Measurements from ENCODE around the gene SNTA1. TPM values are rescaled to one million over a fixed set of nuclear protein-coding genes. Genes with fewer than 3 reads are reported as not detected.
"Not testable (repeated sequence)": the region's sequence is repeated elsewhere in the genome, so short reads cannot be mapped to it uniquely, and the experiment has no call there.

SNTA1 gene
- total RNA-seq, 2 donors from 2014 or later, result 134 to 148 TPM

- ATAC-seq; intact Hi-C loops (cut with DNase I); DNase-seq: not testable (repeated sequence)
Measured at GRCh38 chr20:33440562-33440961, 3.0 kb downstream of the SNTA1 start.

DNA sequence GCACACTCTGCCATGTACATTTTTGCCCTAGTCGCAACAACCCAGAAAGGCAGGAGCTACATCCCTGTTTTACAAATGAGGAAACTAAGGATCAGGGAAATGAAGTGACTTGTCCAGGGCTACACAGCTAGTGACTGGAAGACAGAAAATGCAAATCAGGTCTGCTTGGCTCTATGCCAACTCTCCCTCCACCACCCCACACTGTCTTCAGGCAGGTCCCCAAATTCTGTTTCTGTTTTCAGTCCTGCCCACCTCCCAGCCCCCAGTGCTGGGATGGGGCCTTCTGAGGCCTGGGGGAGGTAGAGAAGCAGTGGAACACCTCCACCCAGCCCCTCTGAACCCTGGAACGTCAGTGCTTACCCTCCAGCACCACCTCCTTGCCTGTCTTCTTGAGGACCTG lies 5.1 kb downstream of the SNTA1 start:
- no peak for ATAC-seq
- intact Hi-C loops (cut with DNase I), result no loop called here
- DNase-seq, result no peak

DNA sequence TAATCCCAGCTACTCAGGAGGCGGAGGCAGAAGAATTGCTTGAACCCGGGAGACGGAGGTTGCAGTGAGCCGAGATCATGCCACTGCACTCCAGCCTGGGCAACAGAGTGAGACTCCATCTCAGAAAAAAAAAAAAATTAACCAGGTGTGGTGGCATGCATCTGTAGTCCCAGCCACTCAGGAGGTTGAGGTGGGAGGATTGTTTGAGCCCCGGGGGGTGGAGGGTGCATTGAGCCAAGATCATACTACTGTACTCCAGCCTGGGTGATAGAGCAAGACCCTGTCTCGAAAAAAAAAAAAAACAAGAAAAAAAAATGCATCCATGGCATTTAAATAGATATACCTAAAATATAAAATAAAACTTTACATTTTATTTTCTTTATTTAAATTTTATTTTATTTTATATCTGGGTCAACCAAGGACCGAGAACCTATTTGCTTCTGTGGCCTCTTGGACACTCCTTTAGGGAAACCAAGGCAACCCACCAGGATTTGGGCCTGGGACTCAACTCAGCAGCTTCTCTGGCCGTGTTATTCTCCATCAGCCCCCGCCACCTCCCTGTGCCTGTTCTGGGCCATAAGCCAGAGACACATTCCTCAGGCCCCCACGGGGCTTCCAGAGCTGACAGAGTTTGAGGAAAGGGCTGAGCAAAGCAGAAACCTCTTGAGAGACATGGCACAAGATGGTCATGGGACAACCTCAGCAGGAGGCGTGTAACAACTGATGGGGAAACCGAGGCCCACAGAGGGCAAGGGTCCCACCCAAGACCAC lies 6.2 kb downstream of the SNTA1 start:
- DNase-seq (peak; percentile 71), ATAC-seq (peak; percentile 45 to 74)
- intact Hi-C loops (cut with DNase I), result no loop called here

- DNase-seq, result no peak
- ATAC-seq, result no peak
- intact Hi-C loops (cut with DNase I), result no loop called here
Measured at GRCh38 chr20:33434434-33434833, 9.1 kb downstream of the SNTA1 start.

GRCh38 chr20:33433465-33434234 lies 9.9 kb downstream of the SNTA1 start:
- peak; percentile 89 to 93 for ATAC-seq
- DNase-seq, result peak; percentile 69
- intact Hi-C loops (cut with DNase I), result no loop called here

DNA sequence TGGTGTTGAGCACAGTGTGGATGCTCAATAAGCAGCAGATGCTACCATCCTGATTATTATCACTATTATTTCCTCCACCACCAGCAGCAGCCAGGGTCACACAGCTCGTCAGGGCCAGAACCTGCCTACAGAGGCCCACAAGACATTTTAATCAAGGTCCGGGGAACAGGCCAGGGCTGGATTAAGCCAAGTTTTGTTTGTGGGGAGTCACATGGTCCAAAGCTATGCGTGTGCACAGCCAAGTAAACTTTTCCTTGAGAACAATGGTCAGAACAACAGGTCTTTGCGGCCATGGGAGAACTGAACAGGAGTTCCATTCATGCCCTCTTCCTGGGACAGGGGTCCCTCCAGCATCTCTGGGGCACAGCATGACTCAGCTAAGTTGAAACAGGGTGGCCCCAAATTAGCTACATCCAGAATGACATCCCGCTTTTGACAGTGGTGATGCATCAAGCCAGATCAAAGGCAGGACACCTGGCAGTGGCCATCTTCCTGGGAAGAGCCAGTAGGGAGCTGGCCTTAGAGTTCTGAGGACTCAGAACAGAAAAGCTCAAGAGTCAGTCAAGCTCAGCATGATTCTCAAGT lies 11.7 kb downstream of the SNTA1 start:
- no peak for DNase-seq
- ATAC-seq, result peak; percentile 48 to 62
- intact Hi-C loops (cut with DNase I), result no loop called here

GRCh38 chr20:33423875-33424274 lies 19.7 kb downstream of the SNTA1 start:
- DNase-seq; ATAC-seq; intact Hi-C loops (cut with DNase I): not testable (repeated sequence)

GRCh38 chr20:33423141-33423834 lies 20.3 kb downstream of the SNTA1 start:
- ATAC-seq (peak; percentile 81 to 86), DNase-seq (peak; percentile 84)
- intact Hi-C loops (cut with DNase I), result no loop called here

DNA sequence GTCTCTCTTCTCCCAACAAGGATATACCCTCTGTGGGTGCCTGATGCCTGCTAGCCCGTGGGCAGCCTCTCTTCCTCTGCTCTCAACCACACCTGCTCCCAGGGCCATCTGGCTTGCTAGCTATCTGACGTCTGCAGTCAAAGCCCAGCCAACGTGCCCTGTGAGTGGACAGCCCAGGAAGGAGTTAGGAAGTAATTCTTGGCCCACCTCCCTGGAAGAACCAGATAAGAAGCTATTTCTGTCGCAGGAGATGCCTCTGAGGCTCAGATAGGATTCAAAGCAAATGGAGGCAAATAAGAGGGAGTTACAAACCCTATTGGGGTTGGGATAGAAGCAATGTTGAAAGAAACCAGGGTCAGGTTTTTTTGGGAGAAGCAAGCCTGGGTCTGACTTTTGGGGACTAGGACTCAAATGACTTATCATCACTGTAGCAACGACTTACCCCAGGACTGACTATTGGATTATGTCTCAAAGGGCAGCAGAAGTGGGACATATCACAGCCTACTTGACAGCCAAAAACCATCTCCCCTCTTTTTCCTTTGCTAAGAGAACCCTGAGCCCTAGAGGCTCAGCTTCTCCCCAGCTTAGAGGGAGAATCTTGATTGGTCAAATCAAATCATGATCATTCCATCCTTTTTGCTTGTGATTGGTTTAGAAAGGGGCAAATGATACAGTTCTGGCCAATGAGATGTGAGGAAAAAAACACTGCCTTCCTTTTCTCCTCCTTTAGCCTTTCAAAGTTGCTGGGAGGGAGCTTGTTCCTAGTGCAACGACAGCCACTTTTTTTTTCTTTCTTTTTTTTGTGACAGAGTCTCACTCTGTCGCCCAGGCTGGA lies 24.2 kb downstream of the SNTA1 start:
- intact Hi-C loops (cut with DNase I), result no loop called here
- peak; percentile 80 for ATAC-seq
- DNase-seq, result peak; percentile 89

GRCh38 chr20:33418033-33418432 lies 25.5 kb downstream of the SNTA1 start:
- ATAC-seq (no peak), DNase-seq (no peak)
- intact Hi-C loops (cut with DNase I), result no loop called here

DNA sequence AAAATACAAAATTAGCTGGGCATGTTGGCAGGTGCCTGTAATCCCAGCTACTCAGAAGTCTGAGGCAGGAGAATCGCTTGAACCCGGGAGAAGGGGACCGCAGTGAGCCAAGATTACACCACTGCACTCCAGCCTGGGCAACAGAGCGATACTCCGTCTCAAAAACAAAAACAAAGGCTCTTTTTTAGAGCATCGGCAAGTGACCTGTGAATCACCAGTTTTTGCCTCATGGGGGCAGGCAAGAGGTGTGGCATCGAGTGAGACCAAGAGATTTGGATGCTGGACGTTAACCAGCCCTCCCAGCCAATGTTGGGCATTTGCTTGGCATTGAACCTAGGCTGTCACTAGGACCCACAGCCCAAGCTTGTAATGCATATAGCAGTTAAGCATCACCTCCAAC lies 27.6 kb downstream of the SNTA1 start:
- DNase-seq (peak; percentile 57), ATAC-seq (peak; percentile 16 to 24)
- intact Hi-C loops (cut with DNase I), result no loop called here

DNA sequence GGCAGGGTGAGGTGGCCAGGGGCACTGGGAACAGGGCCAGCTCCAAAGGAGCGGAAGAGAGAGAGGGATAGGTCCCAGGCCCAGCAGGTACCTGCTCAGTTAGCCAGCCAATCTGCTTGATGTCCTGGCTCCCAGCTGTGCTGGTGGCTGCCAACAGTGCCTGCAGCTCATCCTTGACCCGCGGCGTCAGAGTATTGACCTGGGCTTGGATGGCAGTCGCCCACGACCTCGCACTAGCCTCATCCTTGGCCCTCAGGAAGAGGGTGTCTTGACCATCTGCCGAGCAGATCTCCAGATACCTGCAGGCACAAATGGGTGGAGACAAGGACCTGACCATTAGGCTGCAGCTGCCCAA lies 31.1 kb downstream of the SNTA1 start:
- intact Hi-C loops (cut with DNase I), result no loop called here
- DNase-seq (no peak), ATAC-seq (no peak)

DNA sequence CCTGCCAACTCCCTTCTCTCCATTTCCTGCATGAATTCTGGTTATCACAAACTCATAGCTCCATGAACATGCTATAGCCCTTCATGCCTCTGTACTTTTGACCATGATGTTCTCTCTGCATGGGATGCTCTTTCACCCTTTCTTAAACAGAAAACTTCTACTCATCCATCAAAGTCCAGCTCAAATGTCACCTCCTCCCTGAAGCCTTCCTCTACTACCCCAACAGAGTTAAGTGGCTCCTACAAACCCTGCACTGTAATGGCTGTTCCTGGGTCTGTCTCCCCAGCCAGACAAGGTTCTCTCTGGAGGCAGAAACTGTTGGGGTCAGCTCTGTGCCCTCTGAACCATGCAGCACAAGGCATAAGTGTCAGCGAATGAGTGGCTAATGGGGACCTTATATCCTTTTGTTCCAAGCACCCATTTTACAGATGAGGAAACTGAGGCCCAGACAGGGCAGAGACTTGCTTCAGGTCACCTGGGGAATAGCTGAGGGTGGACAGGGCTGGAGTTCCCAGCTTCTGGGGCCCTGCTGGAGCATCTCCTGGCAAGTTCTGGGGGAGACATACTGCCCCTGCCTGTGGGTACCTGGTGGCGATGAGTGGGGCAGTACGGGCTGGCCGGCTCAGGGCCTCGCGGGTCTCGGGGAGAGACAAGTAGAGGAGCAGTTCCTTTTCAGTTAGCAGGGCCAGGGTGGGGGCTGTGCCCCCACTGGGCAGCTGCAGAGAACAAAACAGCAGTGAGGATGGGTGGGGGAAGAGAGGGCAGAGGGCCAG lies 31.7 kb downstream of the SNTA1 start:
- no peak for DNase-seq
- ATAC-seq, result no peak
- intact Hi-C loops (cut with DNase I), result no loop called here

DNA sequence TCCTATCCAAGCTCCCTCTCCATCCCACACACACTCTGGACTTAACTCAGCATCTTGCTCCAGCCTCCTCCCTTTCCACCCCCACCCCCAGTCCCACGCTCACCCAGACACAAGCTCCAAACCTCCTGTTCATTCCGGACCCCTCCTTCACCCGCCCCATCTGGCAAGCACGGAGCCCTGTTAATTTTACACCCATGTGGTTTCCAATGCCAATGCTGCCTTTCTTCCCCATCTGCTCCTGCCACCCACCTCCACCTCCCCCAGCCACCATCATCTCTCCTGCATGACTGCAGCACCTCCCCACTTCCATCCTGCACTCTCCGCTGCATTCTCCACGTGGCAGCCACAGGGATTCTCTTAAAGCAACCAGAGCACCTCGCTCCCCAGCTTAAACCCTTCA lies 32.3 kb downstream of the SNTA1 start:
- DNase-seq (no peak), ATAC-seq (no peak)
- intact Hi-C loops (cut with DNase I), result no loop called here

DNA sequence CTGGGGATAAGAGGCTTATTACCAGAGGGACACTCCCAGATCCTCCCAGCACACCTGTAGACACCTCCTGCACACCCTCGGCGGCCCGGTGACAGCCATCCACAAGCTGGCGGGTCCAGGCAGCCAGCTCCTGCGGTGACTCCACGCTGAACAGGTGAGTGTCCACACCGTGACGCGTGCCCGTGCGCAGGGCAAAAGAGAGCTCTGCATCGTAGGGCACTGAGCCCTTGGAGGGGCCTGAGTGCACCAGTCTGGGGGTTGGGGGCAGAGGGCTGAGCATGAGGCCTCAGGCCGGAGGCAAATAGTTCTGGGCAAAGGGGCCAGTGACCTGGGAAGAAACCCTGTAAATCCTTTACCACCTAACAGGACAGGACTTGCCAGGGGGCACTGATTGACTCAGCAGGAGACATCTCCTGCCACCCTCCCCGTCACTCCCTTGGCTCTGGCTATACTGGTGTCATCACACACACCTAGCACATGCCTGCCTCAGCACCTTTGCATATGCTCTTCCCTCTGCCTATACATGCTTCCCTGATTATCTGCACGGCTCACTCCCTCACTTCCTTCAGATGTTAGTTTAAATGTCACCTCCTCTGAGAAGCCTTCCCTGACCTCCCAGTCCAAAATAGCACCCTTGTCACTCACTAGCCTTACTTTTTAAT lies 33.4 kb downstream of the SNTA1 start:
- DNase-seq (no peak), ATAC-seq (no peak)
- intact Hi-C loops (cut with DNase I), result no loop called here

GRCh38 chr20:33408716-33409654 lies 34.6 kb downstream of the SNTA1 start:
- no peak for ATAC-seq
- intact Hi-C loops (cut with DNase I), result no loop called here
- DNase-seq, result no peak

DNA sequence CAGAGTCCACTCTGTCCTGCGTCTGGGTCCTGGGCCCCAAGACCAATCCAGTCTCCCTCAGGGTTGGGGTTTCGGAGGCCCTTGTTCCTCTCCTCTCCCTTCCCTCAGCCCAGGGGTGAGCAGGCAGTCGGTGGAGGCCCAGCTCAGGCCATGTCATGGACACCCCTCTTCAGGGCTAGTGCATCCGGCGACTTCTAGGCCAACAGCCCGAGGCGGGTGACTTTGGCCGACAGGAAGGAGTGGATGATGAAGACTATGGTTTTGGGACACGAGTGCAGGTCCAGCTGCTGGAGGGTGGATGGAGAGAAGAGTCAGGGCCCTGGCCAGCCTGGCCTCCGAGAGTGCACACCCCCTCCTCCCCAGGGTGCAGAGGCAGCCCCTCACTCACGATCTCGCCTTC lies 35.2 kb downstream of the SNTA1 start:
- intact Hi-C loops (cut with DNase I), result no loop called here
- DNase-seq (no peak), ATAC-seq (no peak)
